ENCODE data around the gene THUMPD3. TPM values are rescaled to one million over a fixed set of nuclear protein-coding genes. Genes with fewer than 3 reads are reported as not detected.

Gene THUMPD3
- polyA plus RNA-seq, 3 donors: 10.2 to 13.1 (median 11.5) TPM

- Mint-ChIP-seq H3K36me3 (no peaks in the 10 kb centered on the region), H3K4me1 (no peaks in the 10 kb centered on the region), H3K27me3 (ENCODE audit: low read depth in 3 of 3) (peaks cover 0 to 4% (median 3%) of the 10 kb centered on the region in 3 donors), H3K9me3 (no peaks in the 10 kb centered on the region), H3K27ac (no peak overlapping the region), H3K4me3 (no peak overlapping the region)
- Histone ChIP-seq H3K4me1 (ENCODE audit: control insufficient read depth in 1 of 2, insufficient read depth in 2 of 2, low read length in 2 of 2) (no peaks in the 10 kb centered on the region), H4K20me1 (ENCODE audit: insufficient read depth, low read length) (no peaks in the 10 kb centered on the region), H3K4me3 (replicated peaks in 1 of 3; ENCODE audit: low read depth in 2 of 3, low read length in 3 of 3) (no peak overlapping the region), H3K27ac (ENCODE audit: low read depth in 1 of 2, low read length in 2 of 2) (no peak overlapping the region), H3K36me3 (replicated peaks in 1 of 2; ENCODE audit: control insufficient read depth in 1 of 2, insufficient read depth in 2 of 2, low read length in 2 of 2) (no peaks in the 10 kb centered on the region), H3K9me3 (replicated peaks in 1 of 2; ENCODE audit: control insufficient read depth in 1 of 2, insufficient read depth in 1 of 2, low read length in 2 of 2) (no peaks in the 10 kb centered on the region), H3K9ac (ENCODE audit: insufficient read depth, low read length, poor library complexity, severe bottlenecking) (no peak overlapping the region), H3K79me2 (ENCODE audit: insufficient read depth, low read length) (no peaks in the 10 kb centered on the region), H2AFZ (ENCODE audit: insufficient read depth, low read depth, low read length, poor library complexity, severe bottlenecking) (no peak overlapping the region), H3K27me3 (ENCODE audit: control insufficient read depth in 2 of 2, insufficient read depth in 2 of 2, low read length in 2 of 2) (no peaks in the 10 kb centered on the region), H3K4me2 (replicated peaks; ENCODE audit: extremely low read depth, low read length, poor library complexity, severe bottlenecking) (no peak overlapping the region)
- intact Hi-C loops (cut with micrococcal nuclease): no loop called here
- DNase-seq: no peak
- no peak for TF ChIP-seq CTCF (IDR thresholded peaks at IDR 0.05)
- 82% methylated on average over 1 of the region's 3 CpGs for WGBS (ENCODE audit: insufficient coverage)
Observed at GRCh38 chr3:9340472-9340902, 22.4 kb upstream of the THUMPD3 start.

- Mint-ChIP-seq H3K4me1 (peaks cover 3% of the 10 kb centered on the region), H3K4me3 (no peak overlapping the region), H3K9me3 (no peaks in the 10 kb centered on the region), H3K27me3 (ENCODE audit: low read depth in 3 of 3) (peaks cover 1 to 2% (median 2%) of the 10 kb centered on the region in 3 donors), H3K36me3 (no peaks in the 10 kb centered on the region), H3K27ac (no peak overlapping the region)
- Histone ChIP-seq H3K27me3 (ENCODE audit: control insufficient read depth in 2 of 2, insufficient read depth in 2 of 2, low read length in 2 of 2) (no peaks in the 10 kb centered on the region), H2AFZ (ENCODE audit: insufficient read depth, low read depth, low read length, poor library complexity, severe bottlenecking) (no peak overlapping the region), H3K27ac (ENCODE audit: low read depth in 1 of 2, low read length in 2 of 2) (no peak overlapping the region), H3K79me2 (ENCODE audit: insufficient read depth, low read length) (no peaks in the 10 kb centered on the region), H3K9ac (ENCODE audit: insufficient read depth, low read length, poor library complexity, severe bottlenecking) (no peak overlapping the region), H3K4me3 (replicated peaks in 1 of 3; ENCODE audit: low read depth in 2 of 3, low read length in 3 of 3) (no peak overlapping the region), H3K9me3 (replicated peaks in 1 of 2; ENCODE audit: control insufficient read depth in 1 of 2, insufficient read depth in 1 of 2, low read length in 2 of 2) (no peaks in the 10 kb centered on the region), H4K20me1 (ENCODE audit: insufficient read depth, low read length) (no peaks in the 10 kb centered on the region), H3K36me3 (replicated peaks in 1 of 2; ENCODE audit: control insufficient read depth in 1 of 2, insufficient read depth in 2 of 2, low read length in 2 of 2) (no peaks in the 10 kb centered on the region), H3K4me1 (ENCODE audit: control insufficient read depth in 1 of 2, insufficient read depth in 2 of 2, low read length in 2 of 2) (no peaks in the 10 kb centered on the region), H3K4me2 (replicated peaks; ENCODE audit: extremely low read depth, low read length, poor library complexity, severe bottlenecking) (no peak overlapping the region)
- WGBS (ENCODE audit: insufficient coverage): 86% methylated on average over 4 of the region's 4 CpGs
- TF ChIP-seq CTCF (IDR thresholded peaks at IDR 0.05): no peak
- DNase-seq: no peak
- intact Hi-C loops (cut with micrococcal nuclease): no loop called here
Observed at GRCh38 chr3:9342696-9343095, 20.2 kb upstream of the THUMPD3 start.
